Right lobe of liver (tissue), 6 donors: ENCODE measurements around the gene PTS. TPM values are rescaled to one million over a fixed set of nuclear protein-coding genes. Genes with fewer than 3 reads are reported as not detected.

ENCODE experiments used
- ATAC-seq, 4 donors: fragments of 200-7000 bp; cut with Tn5 transposase; one replicate each; pipeline ENCODE4 v1.9.1; 2020; ENCODE audit warnings: mild to moderate bottlenecking in 4 of 4, moderate library complexity in 4 of 4
- DNase-seq, 3 donors: peaks; one replicate each; pipeline ENCODE4 v3.0.0-alpha.2; 2020
- H3K27ac ChIP-seq, 3 donors: fragments of 200-600 bp; one replicate each; pipeline ENCODE4 v1.8.0; 2022
- H3K27me3 ChIP-seq, 2 donors: fragments of 200-600 bp; one replicate each; pipeline ENCODE4 v1.8.0; 2022
- H3K36me3 ChIP-seq, 4 donors: fragments of 200-600 bp; sonication (generic) in 1 of 4; one replicate each; pipeline versions ENCODE4 v1.5.1 to v1.8.0; 2017 to 2022; ENCODE audit warnings: control low read depth in 1 of 4
- H3K4me1 ChIP-seq, 4 donors: fragments of 200-600 bp; sonication (generic) in 1 of 4; one replicate each; pipeline versions ENCODE4 v1.5.1 to v1.8.0; 2017 to 2022; ENCODE audit warnings: control low read depth in 1 of 4
- H3K4me3 ChIP-seq, 3 donors: fragments of 200-600 bp; one replicate each; pipeline ENCODE4 v1.8.0; 2022
- H3K9me3 ChIP-seq, 4 donors: fragments of 200-600 bp; sonication (generic) in 1 of 4; one replicate each; pipeline versions ENCODE4 v1.5.1 to v1.8.0; 2017 to 2022; ENCODE audit warnings: control low read depth in 1 of 4
- CTCF ChIP-seq, 4 donors: fragments of 200-600 bp in 3 of 4; fragments of 450-650 bp in 1 of 4; IDR thresholded peaks; one replicate each; pipeline versions ENCODE4 v1.5.1 to v1.8.0; 2016 to 2022; ENCODE audit warnings: antibody characterized with exemption in 4 of 4, mild to moderate bottlenecking in 2 of 4
- POLR2A ChIP-seq: fragments of 450-650 bp; IDR thresholded peaks from one replicate; pipeline ENCODE4 v1.6.1; 2017; ENCODE audit warnings: antibody characterized with exemption, mild to moderate bottlenecking
- WGBS: methylation state at CpG from one replicate; pipeline ENCODE4 v1.1.6; 2018; ENCODE audit warnings: low coverage, low lambda C conversion rate; ENCODE audit not compliant: insufficient coverage; ENCODE audit errors: missing lambda C conversion rate; 5-methylcytosine and 5-hydroxymethylcytosine counted together
- intact Hi-C, 2 donors: fragments of 100-400 bp; cut with DNase I; formaldehyde crosslinking; loops; one replicate each; pipeline versions ENCODE4 v1.11.2 to v1.14.1; 2022
- total RNA-seq, 6 experiments: library from RNA; depleted of rRNA in 2 of 6; stranded (reverse); fragments of >200 nt in 2 of 6; fragmentation: NEBNext Ultra II Directional in 3 of 6; extraction: Animal tissue kit (Norgen Biotek cat#: 25700) in 3 of 6; gene quantifications; one replicate each; pipeline versions ENCODE4 v1.1.0 to v1.2.4, GENCODE V29; 2016 to 2023
- donor health status: DM: no; HTN: yes; CAD: no.
- donor health status: DM: no; HTN: no; CAD: no.
- donor health status: DM: no; HTN: no; CAD: no.
- donor health status: DM: no; HTN: yes; CAD: no.
- donor health status: DM: no; HTN: yes; CAD: no.

Gene PTS
- total RNA-seq, 6 experiments from 2014 or later = 37.8 to 66.9 (median 55.4) TPM

GRCh38 chr11:112274007-112274783, 48.0 kb downstream of the PTS start:
- no peaks in the 10 kb centered on the region for H3K27me3 ChIP-seq
- DNase-seq (no peak), ATAC-seq (no peak)
- no peaks in the 10 kb centered on the region for H3K9me3 ChIP-seq
- no peak overlapping the region for H3K27ac ChIP-seq
- no peak for TF ChIP-seq CTCF (IDR thresholded peaks at IDR 0.05)
- no peak for TF ChIP-seq POLR2A
- 89% methylated on average over 3 of the region's 7 CpGs for WGBS
- intact Hi-C loops = loop anchor here in 1 of 2 donors (10.0 kb wide), 1 partner anchor 169 kb away; no protein-coding TSS in a partner anchor
- H3K4me1 ChIP-seq = peaks cover 0 to 18% (median 1%) of the 10 kb centered on the region in 4 donors
- no peak overlapping the region for H3K4me3 ChIP-seq
- H3K36me3 ChIP-seq = no peaks in the 10 kb centered on the region

GRCh38 chr11:112277029-112277428, 50.8 kb downstream of the PTS start:
- intact Hi-C loops = loop anchor here in 1 of 2 donors (10.0 kb wide), 1 partner anchor 172 kb away; no protein-coding TSS in a partner anchor
- DNase-seq = no peak
- no peak overlapping the region for H3K4me3 ChIP-seq
- no peaks in the 10 kb centered on the region for H3K36me3 ChIP-seq
- peaks cover 0 to 3% (median 0%) of the 10 kb centered on the region in 4 donors for H3K4me1 ChIP-seq
- H3K9me3 ChIP-seq = no peaks in the 10 kb centered on the region
- ATAC-seq = no peak
- WGBS = 56% methylated on average over 1 of the region's 1 CpG
- no peak overlapping the region for H3K27ac ChIP-seq
- no peaks in the 10 kb centered on the region for H3K27me3 ChIP-seq
- no peak for TF ChIP-seq CTCF (IDR thresholded peaks at IDR 0.05)
- TF ChIP-seq POLR2A = no peak

- no peaks in the 10 kb centered on the region for H3K9me3 ChIP-seq
- TF ChIP-seq CTCF (IDR thresholded peaks at IDR 0.05) (no peak), POLR2A (no peak)
These were observed 51.7 kb downstream of the PTS start for GRCh38 chr11:112277941-112278340.

GRCh38 chr11:112278803-112279202, 52.6 kb downstream of the PTS start:
- H3K36me3 ChIP-seq = no peaks in the 10 kb centered on the region

More at GRCh38 chr11:112277941-112278340, 51.7 kb downstream of the PTS start:
- Histone ChIP-seq H3K4me1 (peaks cover 0 to 3% (median 0%) of the 10 kb centered on the region in 4 donors), H3K27me3 (no peaks in the 10 kb centered on the region), H3K4me3 (no peak overlapping the region), H3K27ac (no peak overlapping the region), H3K36me3 (no peaks in the 10 kb centered on the region)
- intact Hi-C loops = loop anchor here in 1 of 2 donors (10.0 kb wide), 1 partner anchor 173 kb away; no protein-coding TSS in a partner anchor
- no peak for ATAC-seq
- DNase-seq = no peak

More at GRCh38 chr11:112278803-112279202, 52.6 kb downstream of the PTS start:
- Histone ChIP-seq H3K4me1 (peaks cover 0 to 3% (median 0%) of the 10 kb centered on the region in 4 donors), H3K27me3 (no peaks in the 10 kb centered on the region), H3K9me3 (no peaks in the 10 kb centered on the region), H3K4me3 (no peak overlapping the region), H3K27ac (no peak overlapping the region)
- intact Hi-C loops = loop anchor here in 1 of 2 donors (10.0 kb wide), 1 partner anchor 174 kb away; no protein-coding TSS in a partner anchor
- 83% methylated on average over 3 of the region's 3 CpGs for WGBS
- TF ChIP-seq POLR2A (no peak), CTCF (IDR thresholded peaks at IDR 0.05) (no peak)
- no peak for DNase-seq
- ATAC-seq = no peak
